ENCODE data around the gene REM2.

The REM2 gene

GRCh38 chr14:22875748-22876319, 7.2 kb upstream of the REM2 start:
- no peak for FAIRE-seq

DNA sequence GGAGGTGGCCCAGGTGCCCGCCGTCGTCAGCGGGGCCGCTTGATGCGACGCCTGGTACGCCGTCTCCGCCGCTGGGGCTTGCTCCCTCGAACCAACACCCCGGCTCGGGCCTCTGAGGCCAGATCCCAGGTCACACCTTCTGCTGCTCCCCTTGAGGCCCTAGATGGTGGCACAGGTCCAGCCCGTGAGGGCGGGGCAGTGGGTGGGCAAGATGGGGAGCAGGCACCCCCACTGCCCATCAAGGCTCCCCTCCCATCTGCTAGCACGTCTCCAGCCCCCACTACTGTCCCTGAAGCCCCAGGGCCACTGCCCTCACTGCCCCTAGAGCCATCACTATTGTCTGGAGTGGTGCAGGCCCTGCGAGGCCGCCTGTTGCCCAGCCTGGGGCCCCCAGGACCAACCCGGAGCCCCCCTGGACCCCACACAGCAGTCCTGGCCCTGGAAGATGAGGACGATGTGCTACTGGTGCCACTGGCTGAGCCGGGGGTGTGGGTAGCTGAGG, 6.0 kb upstream of the REM2 start:
- FAIRE-seq: no peak

DNA sequence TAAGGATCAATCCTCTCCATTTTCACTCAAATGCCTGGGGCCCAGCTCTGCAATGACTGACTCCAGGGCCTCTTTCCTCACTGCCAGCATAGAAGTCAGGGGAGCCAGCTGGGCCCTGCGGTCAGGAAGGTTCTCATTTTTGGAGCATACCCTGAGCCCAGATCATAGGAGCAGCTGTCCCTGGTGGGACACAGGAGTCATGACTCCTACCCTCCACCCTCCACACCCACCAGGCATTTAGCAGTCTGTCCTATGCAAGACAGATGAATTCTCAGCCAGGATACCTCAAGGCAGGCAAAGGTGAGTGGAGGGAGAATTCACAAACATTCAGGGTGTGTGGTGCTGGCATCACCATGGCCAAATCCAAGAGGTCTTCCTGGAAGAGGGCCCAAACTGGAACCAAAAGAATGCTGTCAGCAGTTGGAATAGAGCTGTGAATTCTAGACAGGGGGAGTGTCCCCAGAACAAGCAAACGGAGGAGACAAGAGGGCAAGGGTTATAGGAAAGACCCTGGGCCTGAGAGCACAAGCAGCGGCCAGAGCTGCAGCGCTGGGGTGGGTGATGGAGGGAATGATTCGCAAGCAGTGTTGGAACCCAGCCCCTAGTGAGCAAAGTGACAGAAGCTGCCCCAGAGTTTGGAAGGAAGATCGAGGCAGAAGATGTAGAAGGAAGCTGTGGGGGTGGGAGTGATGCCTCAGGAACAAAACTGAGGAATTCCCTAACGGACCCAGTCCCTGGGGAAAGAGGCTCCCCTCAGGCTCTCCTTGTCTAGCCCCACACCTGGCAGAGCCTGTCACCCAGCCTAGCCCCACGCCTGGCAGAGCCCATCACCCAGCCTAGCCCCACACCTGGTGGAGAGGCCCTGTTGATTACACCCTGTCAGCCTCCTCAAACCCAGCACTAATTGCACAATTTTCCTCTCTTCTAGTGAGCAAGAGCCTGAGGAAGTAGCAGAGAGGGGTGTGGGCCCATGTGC, 4.5 kb upstream of the REM2 start:
- no peak for FAIRE-seq

GRCh38 chr14:22882064-22882463, 958 bp upstream of the REM2 start:
- no peak for FAIRE-seq

- no peak for FAIRE-seq
These were observed 371 bp upstream of the REM2 start for GRCh38 chr14:22882529-22883172.

DNA sequence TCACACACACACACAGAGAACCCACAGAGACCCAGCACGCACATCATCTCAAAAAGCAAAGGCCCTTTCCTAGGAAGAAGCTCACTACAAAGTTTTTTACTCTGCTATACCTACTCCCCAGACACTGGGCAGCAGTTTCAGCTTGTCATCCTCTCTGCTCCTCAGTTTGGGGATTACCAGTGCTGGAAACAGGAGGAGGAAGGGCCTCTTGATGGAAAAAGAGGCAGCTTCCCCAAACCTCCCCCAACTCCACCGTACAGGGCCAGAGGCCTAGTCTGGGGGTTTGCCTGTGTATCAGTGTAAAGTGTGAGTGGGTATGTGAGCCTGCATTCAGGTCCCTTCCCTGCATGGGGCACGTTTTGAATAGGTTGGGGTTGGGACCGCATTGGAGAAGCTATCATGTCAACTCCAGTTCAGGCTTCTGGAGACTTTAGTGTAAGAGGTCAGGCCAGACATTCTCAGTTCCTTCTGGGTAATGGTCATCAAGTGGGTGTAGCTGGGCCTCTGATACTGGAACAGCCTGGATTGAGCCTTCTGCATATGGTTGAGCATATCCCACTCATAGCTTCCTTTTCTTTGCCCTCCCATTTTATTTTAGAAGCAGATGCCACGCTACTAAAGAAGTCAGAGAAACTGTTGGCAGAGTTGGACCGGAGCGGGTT, 1.2 kb downstream of the REM2 start:
- no peak for FAIRE-seq

- no peak for FAIRE-seq
These were observed 1.9 kb downstream of the REM2 start for GRCh38 chr14:22884738-22885523.

DNA sequence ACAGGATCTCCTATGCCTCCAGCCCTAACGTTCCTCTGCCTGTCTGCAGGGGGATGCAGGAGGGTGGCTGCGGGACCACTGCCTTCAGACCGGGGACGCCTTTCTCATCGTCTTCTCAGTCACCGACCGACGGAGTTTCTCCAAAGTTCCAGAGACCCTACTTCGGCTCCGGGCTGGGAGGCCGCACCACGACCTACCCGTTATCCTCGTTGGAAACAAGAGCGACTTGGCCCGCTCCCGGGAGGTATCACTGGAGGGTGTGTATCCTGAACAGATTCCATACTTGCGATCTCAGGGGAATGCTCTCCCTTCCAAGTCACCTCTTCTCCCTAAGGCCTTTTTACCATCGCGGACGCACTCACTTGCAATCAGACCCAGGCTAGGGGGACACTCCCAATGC, 3.0 kb downstream of the REM2 start:
- FAIRE-seq: no peak

DNA sequence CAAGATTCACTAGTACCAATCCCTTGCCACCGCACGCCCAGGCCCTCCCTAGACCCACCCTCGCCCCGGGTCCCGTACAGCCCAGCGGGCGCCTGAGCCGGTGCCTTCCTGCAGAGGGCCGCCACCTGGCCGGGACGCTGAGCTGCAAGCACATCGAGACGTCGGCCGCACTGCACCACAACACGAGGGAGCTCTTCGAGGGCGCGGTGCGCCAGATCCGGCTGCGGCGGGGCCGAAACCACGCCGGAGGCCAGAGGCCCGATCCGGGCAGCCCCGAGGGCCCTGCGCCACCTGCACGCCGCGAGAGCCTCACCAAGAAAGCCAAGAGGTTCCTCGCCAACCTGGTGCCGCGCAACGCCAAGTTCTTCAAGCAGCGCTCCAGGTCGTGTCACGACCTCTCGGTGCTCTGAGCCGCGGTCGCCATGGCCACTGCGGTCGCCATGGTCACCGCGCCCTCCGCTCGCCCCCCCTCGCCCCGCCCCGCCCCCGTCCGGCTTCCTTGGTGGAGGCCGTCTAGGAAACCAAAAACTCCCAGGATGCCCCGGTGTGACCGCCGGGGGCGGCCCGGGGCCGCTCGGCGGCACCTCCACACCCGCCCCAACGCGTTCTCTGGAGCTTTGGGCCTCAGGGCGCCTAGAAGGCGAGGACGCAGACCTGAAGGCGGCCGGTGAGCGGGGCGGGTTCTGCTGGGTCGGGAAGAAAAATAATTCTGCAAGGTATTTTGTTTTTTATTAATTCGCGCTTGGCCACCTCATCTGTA, 3.7 kb downstream of the REM2 start:
- FAIRE-seq: no peak

DNA sequence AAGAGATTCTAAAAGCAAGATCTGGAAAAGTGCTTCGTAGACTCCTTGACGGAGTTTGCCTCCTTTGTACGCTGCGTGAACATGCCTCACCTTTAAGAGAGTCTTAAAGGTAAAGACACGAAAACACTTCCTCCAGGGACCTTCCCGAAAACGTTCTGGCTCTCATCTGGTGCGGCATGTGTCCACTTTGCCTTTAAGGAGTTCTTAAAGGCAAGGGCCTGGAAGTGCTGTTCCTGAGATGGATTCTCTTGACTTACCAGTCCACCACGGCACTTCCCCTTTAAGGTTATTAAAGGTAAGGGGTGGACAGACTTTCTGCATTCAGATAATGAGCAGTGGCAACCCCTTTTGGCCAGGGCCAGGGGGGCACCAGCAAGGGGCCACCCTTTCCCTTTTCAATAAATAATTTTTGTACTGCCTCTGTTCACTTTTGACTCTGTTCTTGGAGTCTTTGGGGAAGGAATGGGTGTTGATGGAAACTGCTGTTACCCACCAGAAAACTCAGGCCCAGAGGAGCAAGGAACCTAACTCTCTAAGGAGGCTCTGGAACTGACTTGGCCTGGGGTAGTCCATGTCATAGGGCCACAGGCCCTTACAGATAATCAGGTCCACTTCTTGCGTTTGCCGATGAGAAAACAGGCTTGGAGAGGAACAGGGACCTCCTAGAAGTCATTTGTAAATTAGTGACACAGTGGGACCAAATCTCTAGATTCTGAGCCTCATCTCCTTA, 4.4 kb downstream of the REM2 start:
- FAIRE-seq: no peak

GRCh38 chr14:22887990-22888378, 5.0 kb downstream of the REM2 start:
- FAIRE-seq: no peak

GRCh38 chr14:22888662-22889061, 5.6 kb downstream of the REM2 start:
- FAIRE-seq: no peak

DNA sequence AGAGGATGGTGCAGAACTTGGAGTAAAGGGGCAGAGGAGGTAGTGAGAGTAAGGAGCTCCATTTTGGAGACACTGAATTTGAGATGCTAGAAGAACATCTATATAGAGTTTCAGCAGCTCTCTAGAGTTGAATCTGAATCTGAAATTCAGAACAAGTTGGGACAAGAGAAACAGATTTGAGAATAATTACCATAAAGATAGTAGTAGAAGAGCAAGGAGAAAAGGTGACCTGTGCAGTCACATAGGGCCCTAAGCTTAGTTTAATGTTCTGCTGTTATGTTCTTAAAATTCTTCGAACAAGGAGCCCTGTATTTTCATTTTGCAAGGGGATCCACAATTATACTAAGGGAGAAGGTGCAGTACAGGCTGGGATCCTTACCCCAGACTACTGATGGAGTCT, 7.4 kb downstream of the REM2 start:
- FAIRE-seq: no peak

DNA sequence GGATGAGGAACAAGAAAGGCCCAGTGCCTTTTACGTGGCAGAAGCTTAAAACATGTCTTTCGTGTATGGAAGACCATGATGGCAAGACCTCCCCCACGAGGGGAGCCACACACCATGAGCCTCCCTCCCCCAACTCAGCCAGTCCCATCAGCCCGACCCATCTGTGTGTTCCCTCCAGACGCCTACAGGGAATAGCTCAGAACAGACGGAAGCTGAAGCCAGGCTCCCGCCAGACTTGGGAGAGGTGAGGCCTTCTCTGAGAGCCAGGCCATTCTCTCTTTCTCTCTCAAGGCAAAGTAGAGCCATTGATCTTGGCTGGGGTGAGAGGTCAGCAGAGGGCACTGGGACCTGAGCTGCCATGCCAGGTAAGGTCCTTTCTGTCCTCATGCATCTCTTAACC, 9.5 kb downstream of the REM2 start:
- no peak for FAIRE-seq

DNA sequence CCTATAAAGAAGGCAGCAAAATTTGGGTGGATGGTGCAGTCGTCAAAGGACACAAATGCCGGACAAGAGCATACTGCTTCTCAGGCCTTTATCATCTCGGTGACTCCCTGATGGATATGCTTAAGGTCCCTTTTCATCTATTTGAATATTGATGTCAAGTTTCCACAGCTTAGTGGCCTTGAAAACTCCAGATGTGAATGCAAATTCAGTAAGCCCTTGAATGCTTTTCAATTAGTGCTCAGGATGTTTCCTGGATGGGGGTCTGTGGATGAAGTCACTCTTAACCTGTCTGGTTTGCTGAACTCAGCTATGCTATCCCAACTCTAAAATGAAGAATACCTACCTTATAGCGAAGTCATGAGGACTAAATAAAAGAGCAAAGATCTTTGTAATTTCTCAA, 10.7 kb downstream of the REM2 start:
- FAIRE-seq: no peak

GRCh38 chr14:22895402-22895801, 12.4 kb downstream of the REM2 start:
- FAIRE-seq: no peak

DNA sequence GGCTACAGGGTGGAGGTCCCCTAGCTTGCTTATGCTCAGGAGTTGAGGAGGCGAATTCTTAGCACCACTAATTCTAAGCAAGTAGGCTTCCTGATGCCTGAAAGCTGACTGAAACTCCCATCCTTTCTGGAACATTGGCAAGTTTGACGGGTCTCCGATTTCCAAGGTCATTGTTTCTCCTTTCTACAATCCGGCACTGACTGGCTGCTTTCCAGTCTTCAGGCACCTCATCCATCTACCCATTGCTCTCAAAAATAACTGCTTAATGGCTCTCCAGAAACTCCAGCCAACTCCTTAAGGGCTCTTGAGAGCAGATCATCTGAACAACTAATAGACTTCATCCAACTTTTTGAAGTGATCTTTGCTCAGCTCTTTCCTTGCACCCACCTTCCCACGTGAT, 13.3 kb downstream of the REM2 start:
- FAIRE-seq: no peak

DNA sequence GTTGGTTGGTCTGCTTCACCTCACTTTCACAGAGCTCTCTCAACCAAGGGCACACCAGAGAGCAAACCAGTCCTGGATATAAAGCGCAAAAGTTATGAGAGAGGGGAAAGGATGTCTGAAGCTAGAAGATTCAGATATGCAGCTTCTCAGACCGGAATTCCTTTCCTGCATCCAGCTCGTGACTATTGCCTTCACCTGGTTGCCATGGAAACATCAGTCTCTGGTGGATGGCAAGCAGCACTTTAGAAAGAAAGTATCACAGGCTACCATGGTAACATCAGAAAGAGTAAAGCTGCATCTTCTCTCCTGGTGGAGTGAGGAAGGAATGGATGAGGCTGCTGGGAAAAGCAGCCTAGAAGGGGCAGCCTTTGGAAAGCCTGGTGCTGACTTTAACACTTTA, 13.7 kb downstream of the REM2 start:
- FAIRE-seq: no peak

DNA sequence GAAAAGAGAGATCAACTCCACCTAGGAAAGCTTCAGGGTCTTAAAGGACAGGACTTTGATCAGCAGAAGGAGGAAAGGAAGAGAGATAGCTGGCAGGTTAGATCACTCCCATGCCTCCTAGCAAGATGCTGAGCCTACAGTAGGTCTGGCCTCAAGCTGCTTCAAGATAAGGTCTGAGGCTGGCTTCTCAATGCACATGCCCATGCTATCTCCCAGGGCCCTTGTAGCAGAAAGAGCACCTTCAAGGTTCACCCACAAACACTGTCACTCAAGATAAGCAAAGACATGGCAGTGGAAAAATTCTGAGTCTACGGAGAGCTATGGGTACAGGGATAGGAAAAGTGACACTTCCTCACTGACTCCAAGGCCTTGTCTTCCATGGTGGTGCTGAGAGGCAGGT, 14.3 kb downstream of the REM2 start:
- FAIRE-seq: no peak

GRCh38 chr14:22898302-22899090, 15.5 kb downstream of the REM2 start:
- no peak for FAIRE-seq
